Activated T-helper 17 cell treated with anti-CD3 and anti-CD28 coated beads, Interleukin-2, amount 50 U/mL, for 72 hours (primary cell): ENCODE data around the gene ANGPTL1. TPM values are rescaled to one million over a fixed set of nuclear protein-coding genes. Genes with fewer than 3 reads are reported as not detected.
"Not testable (repeated sequence)": the region's sequence is repeated elsewhere in the genome, so short reads cannot be mapped to it uniquely, and the experiment has no call there.

Experiments
- ATAC-seq: fragments of 150-1000 bp; cut with Tn5 transposase; replicated peaks from 2 replicates; pipeline ENCODE4 v1.10.0; 2021; ENCODE audit warnings: mild to moderate bottlenecking, moderate library complexity
- H3K27ac Mint-ChIP-seq: one replicate; pipeline ENCODE4 v1.8.0; 2022; ENCODE audit warnings: mixed read lengths
- H3K27me3 Mint-ChIP-seq: one replicate; pipeline ENCODE4 v1.8.0; 2022; ENCODE audit warnings: mixed read lengths
- H3K36me3 Mint-ChIP-seq: one replicate; pipeline ENCODE4 v1.8.0; 2022; ENCODE audit warnings: low read depth, mild to moderate bottlenecking, mixed read lengths
- H3K4me1 Mint-ChIP-seq: one replicate; pipeline ENCODE4 v1.8.0; 2022; ENCODE audit warnings: mixed read lengths
- H3K4me3 Mint-ChIP-seq: one replicate; pipeline ENCODE4 v1.8.0; 2022; ENCODE audit warnings: mild to moderate bottlenecking, mixed read lengths
- H3K9me3 Mint-ChIP-seq: one replicate; pipeline ENCODE4 v1.8.0; 2022; ENCODE audit warnings: mixed read lengths
- total RNA-seq, 2 donors: library from RNA; stranded (reverse); gene quantifications; one replicate each; pipeline ENCODE4 v1.2.3, GENCODE V29; 2022

The ANGPTL1 gene
- total RNA-seq, 2 donors from 2014 or later = not detected

DNA sequence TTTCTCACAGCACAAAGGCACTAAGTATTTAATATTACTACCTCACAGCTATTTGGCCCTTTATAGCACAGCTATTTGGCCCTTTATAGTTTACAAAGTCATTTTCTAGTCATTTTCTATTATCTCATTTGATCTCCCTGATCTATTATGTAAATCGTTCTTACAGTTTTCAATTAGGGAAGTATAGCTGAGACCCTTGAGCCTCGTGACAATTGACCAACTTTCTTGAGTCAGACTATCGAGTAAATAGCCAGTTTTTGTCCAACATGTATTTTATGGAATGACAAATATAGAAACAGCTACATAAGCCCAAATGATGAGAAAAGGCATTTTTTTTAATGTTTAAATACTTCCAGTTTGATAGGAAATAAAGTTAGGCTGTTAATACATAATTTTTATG, 7.0 kb upstream of the ANGPTL1 start:
- Mint-ChIP-seq H3K27ac (no peak overlapping the region), H3K36me3 (no peaks in the 10 kb centered on the region), H3K9me3 (no peaks in the 10 kb centered on the region), H3K27me3 (no peaks in the 10 kb centered on the region), H3K4me1 (no peaks in the 10 kb centered on the region), H3K4me3 (no peak overlapping the region)
- ATAC-seq = no peak

DNA sequence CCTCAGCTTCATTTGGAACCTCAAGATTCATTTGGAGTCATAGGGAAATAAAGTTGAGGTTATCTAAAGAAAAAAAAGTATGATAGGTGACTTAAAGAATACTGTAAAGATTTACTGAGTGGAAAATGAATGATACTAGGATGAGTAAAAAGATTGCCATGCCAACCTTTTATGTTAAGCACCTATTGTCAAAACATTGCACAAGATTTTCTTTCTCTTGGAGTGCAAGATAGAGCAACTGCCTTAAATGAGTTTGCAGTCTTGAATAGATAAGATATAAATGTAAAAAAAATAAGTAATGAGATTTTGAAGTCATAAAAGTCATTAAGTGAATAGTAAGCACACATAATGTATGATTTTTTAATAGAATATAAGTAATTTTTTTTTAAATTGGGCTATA, 5.1 kb upstream of the ANGPTL1 start:
- no peak for ATAC-seq
- Mint-ChIP-seq H3K36me3 (no peaks in the 10 kb centered on the region), H3K4me3 (no peak overlapping the region), H3K27me3 (no peaks in the 10 kb centered on the region), H3K9me3 (no peaks in the 10 kb centered on the region), H3K27ac (no peak overlapping the region), H3K4me1 (no peaks in the 10 kb centered on the region)

DNA sequence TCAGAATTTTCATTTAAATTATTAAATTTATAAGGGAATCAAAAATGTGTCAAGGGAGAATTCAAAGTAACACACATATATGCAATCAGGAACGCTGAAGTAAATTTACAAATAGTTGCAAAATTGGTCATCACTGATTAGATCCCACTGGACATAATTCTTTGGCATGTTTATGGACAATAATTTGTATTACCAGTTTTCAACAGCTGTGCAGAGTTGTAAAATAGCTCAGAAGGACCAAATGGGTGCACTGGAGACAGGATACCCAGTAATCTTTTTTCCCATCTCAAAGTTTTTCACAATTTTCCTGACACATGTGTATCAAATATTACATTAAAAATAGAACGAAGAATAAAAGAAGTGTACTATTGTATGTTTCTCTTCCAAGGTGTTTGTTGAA, 4.1 kb upstream of the ANGPTL1 start:
- Mint-ChIP-seq H3K4me3 (no peak overlapping the region), H3K9me3 (no peaks in the 10 kb centered on the region), H3K4me1 (no peaks in the 10 kb centered on the region), H3K27me3 (no peaks in the 10 kb centered on the region), H3K36me3 (no peaks in the 10 kb centered on the region), H3K27ac (no peak overlapping the region)
- no peak for ATAC-seq

DNA sequence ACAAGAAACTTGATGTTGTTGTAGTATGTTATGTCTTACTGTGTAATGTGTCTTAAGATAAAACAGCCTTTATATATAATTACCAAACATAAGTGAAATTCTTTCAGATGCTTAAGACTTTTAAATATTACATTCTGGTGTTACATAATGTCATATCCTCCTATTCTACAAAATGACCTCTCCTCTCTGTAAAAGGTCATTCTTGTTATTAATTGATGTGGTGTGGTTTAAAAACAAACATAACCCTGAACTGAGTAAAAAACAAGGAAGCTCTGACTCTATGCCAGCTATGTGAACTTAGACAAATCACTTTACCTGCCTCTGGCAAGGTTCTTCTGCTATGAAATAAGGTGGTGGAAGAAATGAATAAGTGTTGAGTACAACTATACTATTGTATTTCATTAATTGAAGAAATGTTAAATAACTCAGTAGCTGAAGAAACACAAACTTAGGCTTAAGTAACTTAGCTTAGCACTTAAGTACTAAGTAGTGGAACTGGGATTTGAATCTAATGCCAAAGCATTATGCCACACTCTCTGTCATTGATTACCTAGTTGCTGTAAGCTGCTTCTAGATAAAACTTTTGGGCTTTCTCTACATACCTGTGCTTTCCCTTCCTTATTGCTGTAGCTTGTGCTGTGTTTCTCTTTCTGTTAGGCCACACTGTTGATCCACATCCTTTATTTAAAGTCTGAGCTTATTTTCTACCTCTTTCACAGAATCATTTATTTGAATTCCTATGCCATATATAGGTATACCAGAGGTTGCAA, 859 bp upstream of the ANGPTL1 start:
- ATAC-seq = no peak
- Mint-ChIP-seq H3K27ac (no peak overlapping the region), H3K27me3 (no peaks in the 10 kb centered on the region), H3K4me1 (no peaks in the 10 kb centered on the region), H3K4me3 (no peak overlapping the region), H3K36me3 (no peaks in the 10 kb centered on the region), H3K9me3 (no peaks in the 10 kb centered on the region)

DNA sequence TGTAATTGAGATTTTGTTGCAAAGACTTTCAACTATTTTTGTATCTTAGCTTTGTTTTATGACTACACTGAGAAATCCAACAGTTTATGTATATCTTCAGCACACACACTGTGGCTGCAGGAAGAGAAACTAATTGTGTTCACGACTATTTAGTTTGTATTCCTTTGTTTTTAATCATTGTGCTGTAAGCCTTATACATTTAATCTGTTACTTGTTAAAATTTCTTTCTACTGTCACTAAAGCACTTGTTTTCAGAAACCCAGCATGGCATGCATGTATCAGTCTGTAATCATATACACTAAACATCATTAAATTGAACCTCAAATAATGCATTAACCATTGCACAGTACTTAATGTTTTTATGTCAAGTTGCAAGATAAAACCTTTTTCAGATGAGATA, 656 bp downstream of the ANGPTL1 start:
- Mint-ChIP-seq H3K4me3 (no peak overlapping the region), H3K27me3 (no peaks in the 10 kb centered on the region), H3K4me1 (no peaks in the 10 kb centered on the region), H3K36me3 (no peaks in the 10 kb centered on the region), H3K27ac (no peak overlapping the region), H3K9me3 (no peaks in the 10 kb centered on the region)
- ATAC-seq = no peak

DNA sequence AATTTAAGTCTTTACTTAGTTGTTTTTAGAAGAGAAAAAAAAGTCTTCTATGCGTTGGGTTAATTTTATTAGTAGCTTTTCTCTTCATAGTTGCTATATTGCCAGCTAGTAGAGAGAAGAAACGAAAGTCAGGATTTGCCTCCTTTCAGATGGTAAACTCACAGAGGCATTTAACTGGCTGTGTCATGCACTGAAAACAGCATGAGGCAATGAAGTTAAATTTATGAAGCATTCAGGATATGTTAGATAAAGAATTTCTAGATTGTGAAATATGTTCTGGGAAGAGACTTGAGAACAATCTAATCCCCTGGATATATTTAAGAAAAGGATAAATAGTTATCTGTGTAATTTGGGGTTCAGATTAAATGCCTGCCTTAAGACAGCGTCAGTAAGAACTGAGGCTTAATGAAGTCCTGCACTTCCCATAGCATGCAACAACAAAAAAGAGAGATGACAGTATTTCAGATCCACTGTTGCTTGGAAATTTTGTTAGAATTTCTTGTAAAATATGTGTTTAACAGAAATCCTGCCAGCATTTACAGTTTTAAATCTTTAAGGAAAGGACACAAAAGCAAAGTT, 1.7 kb downstream of the ANGPTL1 start:
- Mint-ChIP-seq H3K27ac (no peak overlapping the region), H3K27me3 (no peaks in the 10 kb centered on the region), H3K9me3 (no peaks in the 10 kb centered on the region), H3K4me3 (no peak overlapping the region), H3K4me1 (peaks cover 4% of the 10 kb centered on the region), H3K36me3 (no peaks in the 10 kb centered on the region)
- no peak for ATAC-seq

DNA sequence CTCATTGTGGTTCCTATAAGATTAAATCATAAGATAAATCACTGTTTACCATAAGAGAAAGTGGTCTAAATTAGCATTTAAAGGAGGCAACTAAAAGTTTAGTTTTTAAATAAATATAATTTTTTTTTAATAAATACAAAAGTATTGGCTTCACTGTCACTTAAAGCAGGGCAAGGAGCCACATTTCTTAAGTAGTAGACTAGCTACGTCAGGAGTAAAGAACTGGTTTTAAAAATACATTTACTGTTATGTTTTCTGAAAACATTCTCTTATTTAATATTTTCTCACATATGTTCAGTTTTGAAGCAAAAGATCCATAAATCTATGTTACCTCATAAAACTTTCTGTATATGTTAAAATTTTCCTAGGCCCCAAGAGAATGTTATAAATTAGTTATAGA, 2.2 kb downstream of the ANGPTL1 start:
- no peak for ATAC-seq
- no peak overlapping the region for H3K4me3 Mint-ChIP-seq
- H3K27me3 Mint-ChIP-seq = no peaks in the 10 kb centered on the region
- H3K9me3 Mint-ChIP-seq = no peaks in the 10 kb centered on the region
- H3K4me1 Mint-ChIP-seq = peaks cover 5% of the 10 kb centered on the region
- H3K27ac Mint-ChIP-seq = no peak overlapping the region
- no peaks in the 10 kb centered on the region for H3K36me3 Mint-ChIP-seq

DNA sequence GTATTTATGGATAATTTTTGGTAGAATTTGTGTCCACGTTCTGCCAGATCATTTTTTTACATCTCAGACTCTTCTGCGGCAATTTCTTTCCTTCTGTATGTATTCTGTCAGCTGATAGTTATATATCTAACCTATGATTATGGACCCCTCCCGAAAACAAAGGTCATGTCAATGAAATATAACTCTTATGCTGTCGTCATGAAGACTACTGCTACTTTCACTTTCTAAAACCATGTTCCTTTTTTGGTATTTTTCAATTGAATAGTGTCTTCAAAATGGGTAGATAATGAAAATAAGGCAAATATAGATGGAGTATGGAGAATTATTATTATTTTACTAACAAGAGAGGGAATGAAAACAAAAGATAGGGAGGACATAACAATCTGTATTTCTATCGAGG, 3.2 kb downstream of the ANGPTL1 start:
- Mint-ChIP-seq H3K4me1 (peaks cover 5% of the 10 kb centered on the region), H3K4me3 (no peak overlapping the region), H3K36me3 (no peaks in the 10 kb centered on the region), H3K27me3 (no peaks in the 10 kb centered on the region), H3K9me3 (no peaks in the 10 kb centered on the region), H3K27ac (no peak overlapping the region)
- no peak for ATAC-seq

DNA sequence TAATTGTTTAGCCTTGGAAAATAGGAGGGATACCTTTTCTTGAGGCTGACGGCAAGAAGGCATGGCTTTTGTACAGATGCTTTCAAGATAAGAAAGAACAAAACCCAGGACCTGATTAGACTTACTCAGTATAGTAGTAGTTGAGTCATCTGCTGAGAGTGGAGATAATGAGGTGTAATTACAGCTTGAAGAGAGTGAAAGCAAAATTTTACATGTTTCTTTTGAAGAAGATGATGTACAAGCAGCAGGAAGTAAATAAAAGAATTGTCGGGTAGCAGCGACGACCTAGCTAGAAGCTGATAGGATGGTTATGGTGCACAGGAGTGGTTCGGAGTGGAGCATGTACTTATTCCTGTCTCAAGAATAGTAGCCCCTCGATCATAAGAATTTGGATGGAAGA, 6.6 kb downstream of the ANGPTL1 start:
- peak; percentile 79 for ATAC-seq
- Mint-ChIP-seq H3K36me3 (peaks cover 6% of the 10 kb centered on the region), H3K4me3 (peak overlapping the region; percentile 16), H3K27ac (peak overlapping the region; percentile 6), H3K27me3 (no peaks in the 10 kb centered on the region), H3K4me1 (peaks cover 5% of the 10 kb centered on the region), H3K9me3 (no peaks in the 10 kb centered on the region)

DNA sequence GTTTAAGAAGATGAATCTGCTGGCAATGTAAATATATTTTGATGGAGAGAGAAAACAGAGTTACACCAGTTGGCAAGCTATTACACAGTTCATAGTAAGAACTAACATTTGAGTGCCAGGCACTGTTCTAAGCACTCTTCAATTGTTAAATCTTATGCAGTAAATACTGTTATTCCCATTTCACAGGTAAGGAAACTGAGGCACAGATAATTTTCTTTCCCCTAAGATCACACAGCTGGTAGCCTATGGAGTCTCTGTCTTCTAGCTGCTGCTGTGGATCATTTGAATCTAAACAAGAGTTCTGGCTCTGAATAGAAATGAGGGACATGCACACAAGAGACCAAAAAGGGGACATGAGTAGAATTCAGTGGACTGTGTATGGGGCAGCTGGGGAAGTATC, 8.0 kb downstream of the ANGPTL1 start:
- Mint-ChIP-seq H3K4me1 (peaks cover 5% of the 10 kb centered on the region), H3K4me3 (no peak overlapping the region), H3K9me3 (no peaks in the 10 kb centered on the region), H3K27ac (no peak overlapping the region), H3K36me3 (peaks cover 6% of the 10 kb centered on the region), H3K27me3 (no peaks in the 10 kb centered on the region)
- ATAC-seq = no peak

DNA sequence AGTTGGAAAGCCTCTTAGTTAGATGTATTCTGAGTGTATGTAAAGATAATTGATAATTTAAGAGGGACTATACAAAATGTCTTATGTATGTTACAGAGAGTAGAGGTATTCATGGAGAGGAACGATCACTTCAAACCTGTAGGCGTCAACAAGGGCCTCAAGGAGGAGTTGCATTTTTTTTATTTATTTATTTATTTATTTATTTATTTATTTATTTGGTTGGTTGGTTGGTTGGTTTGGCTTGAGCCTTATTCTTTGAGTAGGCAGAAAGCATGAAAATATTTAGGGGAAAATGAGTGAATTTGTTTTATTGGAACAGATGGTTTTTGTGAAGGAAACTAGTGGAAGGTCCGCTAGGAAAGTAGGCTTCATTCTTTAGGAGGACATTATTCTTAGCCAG, 8.5 kb downstream of the ANGPTL1 start:
- Mint-ChIP-seq H3K36me3 (peaks cover 6% of the 10 kb centered on the region), H3K9me3 (no peaks in the 10 kb centered on the region), H3K27me3 (no peaks in the 10 kb centered on the region), H3K27ac (no peak overlapping the region), H3K4me1 (peaks cover 5% of the 10 kb centered on the region), H3K4me3 (no peak overlapping the region)
- ATAC-seq = no peak

DNA sequence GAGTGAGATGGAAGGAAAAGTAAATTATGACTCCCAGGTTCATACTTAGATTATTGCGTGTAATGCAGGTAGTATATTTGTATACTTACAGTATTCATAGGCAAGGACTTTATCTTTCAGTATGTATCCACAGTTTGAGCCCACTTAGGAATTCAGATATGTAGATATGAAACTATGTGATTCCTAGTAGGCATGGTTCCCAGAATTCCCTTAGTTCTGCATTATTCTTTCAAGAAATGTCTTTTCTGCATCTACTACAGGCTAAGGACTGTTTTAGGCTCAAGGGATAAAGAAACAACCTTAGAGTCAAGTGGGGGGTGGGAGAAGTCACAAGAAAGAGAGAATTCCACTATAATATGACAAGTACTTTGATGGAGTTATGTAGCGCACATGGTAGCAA, 13.8 kb downstream of the ANGPTL1 start:
- H3K36me3 Mint-ChIP-seq = peaks cover 6% of the 10 kb centered on the region
- H3K27ac Mint-ChIP-seq = no peak overlapping the region
- H3K9me3 Mint-ChIP-seq = no peaks in the 10 kb centered on the region
- H3K4me3 Mint-ChIP-seq = no peak overlapping the region
- no peaks in the 10 kb centered on the region for H3K4me1 Mint-ChIP-seq
- H3K27me3 Mint-ChIP-seq = no peaks in the 10 kb centered on the region
- ATAC-seq = no peak

DNA sequence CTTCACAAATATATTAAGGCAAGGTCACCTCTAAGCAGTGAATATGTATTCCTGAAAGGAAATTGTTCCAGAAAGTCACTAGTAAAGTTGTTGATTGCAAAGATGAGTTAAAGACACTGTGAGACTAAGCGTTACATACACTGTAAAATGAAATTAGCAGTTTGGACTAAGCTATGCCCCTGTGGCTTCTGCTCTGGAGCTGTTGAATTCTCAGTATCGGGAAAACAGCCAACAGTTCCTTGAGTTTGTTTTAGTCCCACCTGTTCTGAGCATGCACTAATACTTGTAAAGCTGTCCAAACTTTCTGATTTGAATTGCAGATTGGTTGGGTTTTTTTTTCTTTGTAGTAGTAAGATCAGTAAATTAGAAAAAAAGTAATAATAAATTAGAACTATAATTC, 21.0 kb downstream of the ANGPTL1 start:
- Mint-ChIP-seq H3K4me3 (no peak overlapping the region), H3K9me3 (no peaks in the 10 kb centered on the region), H3K36me3 (no peaks in the 10 kb centered on the region), H3K4me1 (no peaks in the 10 kb centered on the region), H3K27me3 (no peaks in the 10 kb centered on the region), H3K27ac (no peak overlapping the region)
- no peak for ATAC-seq

DNA sequence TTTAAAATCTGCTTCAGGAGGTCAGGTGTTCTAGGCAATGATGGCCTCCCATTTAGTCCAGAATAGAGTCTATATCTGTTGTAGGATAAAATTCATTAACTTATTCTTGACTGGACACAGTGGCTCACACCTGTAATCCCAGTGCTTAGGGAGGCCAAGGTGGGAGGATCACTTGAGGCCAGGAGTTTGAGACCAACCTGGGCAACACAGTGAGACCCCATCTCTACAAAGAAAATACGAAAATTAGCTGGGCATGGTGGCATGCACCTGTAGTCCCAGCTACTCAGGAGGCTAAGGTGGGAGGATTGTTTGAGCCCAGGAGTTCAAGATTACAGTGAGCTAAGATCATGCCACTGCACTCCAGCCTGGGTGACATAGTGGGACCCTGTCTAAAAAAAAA, 23.0 kb downstream of the ANGPTL1 start:
- H3K36me3 Mint-ChIP-seq, H3K9me3 Mint-ChIP-seq: not testable (repeated sequence)

DNA sequence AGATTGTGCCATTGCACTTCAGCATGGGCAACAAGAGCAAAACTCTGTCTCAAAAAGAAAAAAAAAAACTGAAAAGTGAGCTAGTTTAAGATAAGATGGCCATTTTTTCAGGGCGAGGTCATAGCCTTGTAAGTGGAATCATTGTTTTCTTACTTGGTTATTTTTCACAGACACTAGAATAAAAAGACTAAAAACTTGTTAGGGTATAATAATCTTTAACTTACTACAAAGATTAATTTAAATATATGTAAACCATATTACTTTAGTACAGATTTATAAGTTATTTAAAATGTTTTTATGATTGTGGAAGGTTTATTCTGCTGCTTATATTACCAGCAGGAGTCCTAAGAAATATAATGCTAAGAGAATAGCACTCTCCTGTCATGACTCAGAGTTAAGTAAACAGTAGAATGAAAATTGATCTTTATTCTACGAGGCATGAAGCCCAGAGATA, 23.5 kb downstream of the ANGPTL1 start:
- no peaks in the 10 kb centered on the region for H3K9me3 Mint-ChIP-seq
- no peak overlapping the region for H3K4me3 Mint-ChIP-seq
- no peak for ATAC-seq
- H3K27me3 Mint-ChIP-seq = no peaks in the 10 kb centered on the region
- no peaks in the 10 kb centered on the region for H3K36me3 Mint-ChIP-seq
- no peaks in the 10 kb centered on the region for H3K4me1 Mint-ChIP-seq
- no peak overlapping the region for H3K27ac Mint-ChIP-seq

More for the DNA sequence above, 23.0 kb downstream of the ANGPTL1 start:
- not testable (repeated sequence) for H3K4me1 Mint-ChIP-seq, H3K4me3 Mint-ChIP-seq, ATAC-seq, H3K27me3 Mint-ChIP-seq, H3K27ac Mint-ChIP-seq
